ENCODE measurements around the gene FLRT1. TPM values are rescaled to one million over a fixed set of nuclear protein-coding genes. Genes with fewer than 3 reads are reported as not detected.

Gene FLRT1
- polyA plus RNA-seq, 1 donor from 2014 or later, result 2.6 TPM

GRCh38 chr11:64063777-64064176, 28.0 kb downstream of the FLRT1 start:
- no peaks in the 10 kb centered on the region for H4K20me1 ChIP-seq (ENCODE audit: insufficient read depth)
- peak overlapping the region; percentile 71 for H3K9ac ChIP-seq (ENCODE audit: low read length)
- no peaks in the 10 kb centered on the region for H3K9me3 ChIP-seq (ENCODE audit: low read length)
- H3K9me2 ChIP-seq (ENCODE audit: insufficient read depth, low read length), result no peaks in the 10 kb centered on the region
- peak overlapping the region; percentile 90 for H3K27ac ChIP-seq (ENCODE audit: low read length)
- H3K27me3 ChIP-seq (ENCODE audit: insufficient read depth, low read depth, low read length), result no peaks in the 10 kb centered on the region
- no peaks in the 10 kb centered on the region for H3K79me2 ChIP-seq (replicated peaks; ENCODE audit: insufficient read depth, low read length)
- no peaks in the 10 kb centered on the region for H3F3A ChIP-seq (ENCODE audit: insufficient read depth, low read length, poor library complexity, severe bottlenecking)
- TF ChIP-seq, protein P1, sequence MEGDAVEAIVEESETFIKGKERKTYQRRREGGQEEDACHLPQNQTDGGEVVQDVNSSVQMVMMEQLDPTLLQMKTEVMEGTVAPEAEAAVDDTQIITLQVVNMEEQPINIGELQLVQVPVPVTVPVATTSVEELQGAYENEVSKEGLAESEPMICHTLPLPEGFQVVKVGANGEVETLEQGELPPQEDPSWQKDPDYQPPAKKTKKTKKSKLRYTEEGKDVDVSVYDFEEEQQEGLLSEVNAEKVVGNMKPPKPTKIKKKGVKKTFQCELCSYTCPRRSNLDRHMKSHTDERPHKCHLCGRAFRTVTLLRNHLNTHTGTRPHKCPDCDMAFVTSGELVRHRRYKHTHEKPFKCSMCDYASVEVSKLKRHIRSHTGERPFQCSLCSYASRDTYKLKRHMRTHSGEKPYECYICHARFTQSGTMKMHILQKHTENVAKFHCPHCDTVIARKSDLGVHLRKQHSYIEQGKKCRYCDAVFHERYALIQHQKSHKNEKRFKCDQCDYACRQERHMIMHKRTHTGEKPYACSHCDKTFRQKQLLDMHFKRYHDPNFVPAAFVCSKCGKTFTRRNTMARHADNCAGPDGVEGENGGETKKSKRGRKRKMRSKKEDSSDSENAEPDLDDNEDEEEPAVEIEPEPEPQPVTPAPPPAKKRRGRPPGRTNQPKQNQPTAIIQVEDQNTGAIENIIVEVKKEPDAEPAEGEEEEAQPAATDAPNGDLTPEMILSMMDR (IDR thresholded peaks at IDR 0.05; ENCODE audit: poor library complexity, severe bottlenecking), result peak; percentile 14
- TF ChIP-seq EZH2 (IDR thresholded peaks at IDR 0.05; ENCODE audit: borderline replicate concordance, insufficient read depth, low read length, poor library complexity, severe bottlenecking), result no peak
- TF ChIP-seq MXI1 (conservative IDR thresholded peaks at IDR 0.05; ENCODE audit: poor library complexity, severe bottlenecking), result no peak
- peak; percentile 60 for TF ChIP-seq EP300 (conservative IDR thresholded peaks at IDR 0.05; ENCODE audit: poor library complexity, severe bottlenecking)
- peak; percentile 15 for TF ChIP-seq RAD21 (conservative IDR thresholded peaks at IDR 0.05)
- TF ChIP-seq, protein P2, sequence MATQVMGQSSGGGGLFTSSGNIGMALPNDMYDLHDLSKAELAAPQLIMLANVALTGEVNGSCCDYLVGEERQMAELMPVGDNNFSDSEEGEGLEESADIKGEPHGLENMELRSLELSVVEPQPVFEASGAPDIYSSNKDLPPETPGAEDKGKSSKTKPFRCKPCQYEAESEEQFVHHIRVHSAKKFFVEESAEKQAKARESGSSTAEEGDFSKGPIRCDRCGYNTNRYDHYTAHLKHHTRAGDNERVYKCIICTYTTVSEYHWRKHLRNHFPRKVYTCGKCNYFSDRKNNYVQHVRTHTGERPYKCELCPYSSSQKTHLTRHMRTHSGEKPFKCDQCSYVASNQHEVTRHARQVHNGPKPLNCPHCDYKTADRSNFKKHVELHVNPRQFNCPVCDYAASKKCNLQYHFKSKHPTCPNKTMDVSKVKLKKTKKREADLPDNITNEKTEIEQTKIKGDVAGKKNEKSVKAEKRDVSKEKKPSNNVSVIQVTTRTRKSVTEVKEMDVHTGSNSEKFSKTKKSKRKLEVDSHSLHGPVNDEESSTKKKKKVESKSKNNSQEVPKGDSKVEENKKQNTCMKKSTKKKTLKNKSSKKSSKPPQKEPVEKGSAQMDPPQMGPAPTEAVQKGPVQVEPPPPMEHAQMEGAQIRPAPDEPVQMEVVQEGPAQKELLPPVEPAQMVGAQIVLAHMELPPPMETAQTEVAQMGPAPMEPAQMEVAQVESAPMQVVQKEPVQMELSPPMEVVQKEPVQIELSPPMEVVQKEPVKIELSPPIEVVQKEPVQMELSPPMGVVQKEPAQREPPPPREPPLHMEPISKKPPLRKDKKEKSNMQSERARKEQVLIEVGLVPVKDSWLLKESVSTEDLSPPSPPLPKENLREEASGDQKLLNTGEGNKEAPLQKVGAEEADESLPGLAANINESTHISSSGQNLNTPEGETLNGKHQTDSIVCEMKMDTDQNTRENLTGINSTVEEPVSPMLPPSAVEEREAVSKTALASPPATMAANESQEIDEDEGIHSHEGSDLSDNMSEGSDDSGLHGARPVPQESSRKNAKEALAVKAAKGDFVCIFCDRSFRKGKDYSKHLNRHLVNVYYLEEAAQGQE (IDR thresholded peaks at IDR 0.05; ENCODE audit: borderline replicate concordance), result peak; percentile 21
- no peak for TF ChIP-seq SMC3 (conservative IDR thresholded peaks at IDR 0.05; ENCODE audit: poor library complexity)
- TF ChIP-seq TAF1 (IDR thresholded peaks at IDR 0.05; ENCODE audit: low read depth), result no peak
- TF ChIP-seq POLR2AphosphoS5 (IDR thresholded peaks at IDR 0.05), result no peak
- H3K4me2 ChIP-seq (ENCODE audit: low read length), result no peak overlapping the region
- H3K36me3 ChIP-seq (ENCODE audit: insufficient read depth, low read length), result no peaks in the 10 kb centered on the region
- H3K4me3 ChIP-seq (ENCODE audit: low read length), result peak overlapping the region; percentile 46
- peak overlapping the region; percentile 25 for H2AFZ ChIP-seq (ENCODE audit: low read depth, low read length)

GRCh38 chr11:64064374-64065140, 28.8 kb downstream of the FLRT1 start:
- H3K9me3 ChIP-seq (ENCODE audit: low read length), result no peaks in the 10 kb centered on the region
- H3K9me2 ChIP-seq (ENCODE audit: insufficient read depth, low read length), result no peaks in the 10 kb centered on the region
- no peak overlapping the region for H3K4me2 ChIP-seq (ENCODE audit: low read length)
- H4K20me1 ChIP-seq (ENCODE audit: insufficient read depth), result no peaks in the 10 kb centered on the region
- no peaks in the 10 kb centered on the region for H3F3A ChIP-seq (ENCODE audit: insufficient read depth, low read length, poor library complexity, severe bottlenecking)
- H3K27me3 ChIP-seq (ENCODE audit: insufficient read depth, low read depth, low read length), result no peaks in the 10 kb centered on the region
- H3K79me2 ChIP-seq (replicated peaks; ENCODE audit: insufficient read depth, low read length), result no peaks in the 10 kb centered on the region
- TF ChIP-seq TAF1 (IDR thresholded peaks at IDR 0.05; ENCODE audit: low read depth) (no peak), EP300 (conservative IDR thresholded peaks at IDR 0.05; ENCODE audit: poor library complexity, severe bottlenecking) (no peak), MXI1 (conservative IDR thresholded peaks at IDR 0.05; ENCODE audit: poor library complexity, severe bottlenecking) (no peak), POLR2AphosphoS5 (IDR thresholded peaks at IDR 0.05) (no peak), EZH2 (IDR thresholded peaks at IDR 0.05; ENCODE audit: borderline replicate concordance, insufficient read depth, low read length, poor library complexity, severe bottlenecking) (no peak), RAD21 (conservative IDR thresholded peaks at IDR 0.05) (no peak), SMC3 (conservative IDR thresholded peaks at IDR 0.05; ENCODE audit: poor library complexity) (no peak)
- TF ChIP-seq, protein P2 (IDR thresholded peaks at IDR 0.05; ENCODE audit: borderline replicate concordance), result no peak
- TF ChIP-seq, protein P1 (IDR thresholded peaks at IDR 0.05; ENCODE audit: poor library complexity, severe bottlenecking), result no peak
- peak overlapping the region; percentile 90 for H3K27ac ChIP-seq (ENCODE audit: low read length)
- peak overlapping the region; percentile 71 for H3K9ac ChIP-seq (ENCODE audit: low read length)
- peak overlapping the region; percentile 46 for H3K4me3 ChIP-seq (ENCODE audit: low read length)
- H3K36me3 ChIP-seq (ENCODE audit: insufficient read depth, low read length), result no peaks in the 10 kb centered on the region
- H2AFZ ChIP-seq (ENCODE audit: low read depth, low read length), result no peak overlapping the region

Measured in neural cell (in vitro differentiated cells).